Neural progenitor cell (in vitro differentiated cells): ENCODE data around the gene HORMAD1.

ENCODE experiments used
- CTCF ChIP-seq: fragments of 200-600 bp; sonication (generic); IDR thresholded peaks from 2 replicates; pipeline ENCODE4 v1.5.1; 2017; ENCODE audit warnings: antibody characterized with exemption, mild to moderate bottlenecking
- EZH2 ChIP-seq: fragments of 200-600 bp; sonication (generic); IDR thresholded peaks from 2 replicates; pipeline ENCODE4 v1.6.1; 2017; ENCODE audit warnings: antibody characterized with exemption, mild to moderate bottlenecking, moderate library complexity
- EZH2phosphoT487 ChIP-seq: fragments of 200-600 bp; sonication (generic); IDR thresholded peaks from 2 replicates; pipeline ENCODE4 v1.6.1; 2017; ENCODE audit warnings: antibody characterized with exemption

DNA sequence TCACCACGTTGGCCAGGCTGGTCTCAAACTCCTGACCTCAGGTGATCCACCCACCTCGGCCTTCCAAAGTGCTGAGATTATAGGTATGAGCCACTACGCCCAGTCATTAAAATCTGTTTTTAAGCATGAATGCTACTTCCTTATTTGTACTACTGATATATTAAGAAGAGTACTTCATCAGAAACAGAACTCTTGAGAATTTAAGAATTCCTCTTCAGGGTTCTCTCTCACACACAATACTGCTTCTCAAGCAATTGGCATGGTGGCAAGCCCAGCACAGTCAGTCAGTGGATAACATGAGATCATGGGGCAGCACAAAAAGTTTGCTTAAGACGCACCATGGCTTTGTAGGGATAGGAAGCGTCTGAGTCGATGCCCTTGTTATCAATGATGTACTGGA, 30.7 kb upstream of the HORMAD1 start:
- no peak for TF ChIP-seq CTCF
- TF ChIP-seq EZH2: no peak
- no peak for TF ChIP-seq EZH2phosphoT487
